HepG2 (cell line): Measurements from ENCODE around the gene NRL. TPM values are rescaled to one million over a fixed set of nuclear protein-coding genes. Genes with fewer than 3 reads are reported as not detected.

Experiments used
- BORCS8-MEF2B ChIP-seq: sonication (generic); formaldehyde crosslinking; IDR thresholded peaks from 2 replicates; pipeline ENCODE4 v1.8.0; 2022; ENCODE audit warnings: mild to moderate bottlenecking, missing genetic modification reagents
- GMEB2 ChIP-seq: IDR thresholded peaks from 2 replicates; pipeline ENCODE4 v1.6.1; 2016; ENCODE audit warnings: missing biosample characterization, missing genetic modification reagents, low read depth
- HMG20A ChIP-seq: IDR thresholded peaks from 2 replicates; pipeline ENCODE4 v1.6.1; 2016; ENCODE audit warnings: borderline replicate concordance
- MEF2D ChIP-seq: sonication (generic); formaldehyde crosslinking; IDR thresholded peaks from 2 replicates; pipeline ENCODE4 v1.5.1; 2020; ENCODE audit warnings: mild to moderate bottlenecking, missing genetic modification reagents
- SMYD3 ChIP-seq: sonication (generic); formaldehyde crosslinking; IDR thresholded peaks from 2 replicates; pipeline ENCODE4 v1.8.1; 2023; ENCODE audit warnings: mild to moderate bottlenecking, missing genetic modification reagents
- TOPORS ChIP-seq: sonication (generic); formaldehyde crosslinking; IDR thresholded peaks from 2 replicates; pipeline ENCODE4 v1.8.0; 2023; ENCODE audit warnings: mild to moderate bottlenecking, missing genetic modification reagents
- TRIM22 ChIP-seq: fragments of 450-650 bp; IDR thresholded peaks from 2 replicates; pipeline ENCODE4 v1.6.1; 2017
- ZMYM4 ChIP-seq: sonication (generic); formaldehyde crosslinking; IDR thresholded peaks from 2 replicates; pipeline ENCODE4 v1.8.1; 2023; ENCODE audit warnings: mild to moderate bottlenecking, missing genetic modification reagents
- ZNF232 ChIP-seq: sonication (generic); formaldehyde crosslinking; IDR thresholded peaks from 2 replicates; pipeline ENCODE4 v1.4.0; 2020; ENCODE audit warnings: missing genetic modification reagents, borderline replicate concordance
- polyA plus RNA-seq, 8 experiments: library from polyadenylated mRNA; depleted of rRNA in 3 of 8; stranded (reverse) in 7 of 8; unstranded in 1 of 8; fragments of >200 nt; fragmentation: Illumina TruSeq in 4 of 8; extraction: Trizol in 4 of 8; gene quantifications; 2 replicates each; pipeline versions ENCODE4 v1.2.1 to v1.2.3, GENCODE V29; 2011 to 2016; ENCODE audit warnings: low read depth in 4 of 8, missing spikeins in 1 of 8, mixed read lengths in 1 of 8; ENCODE audit not compliant: insufficient read depth in 1 of 8
- total RNA-seq, 5 experiments: library from RNA; depleted of rRNA; stranded (reverse); fragments of >200 nt; fragmentation: Illumina TruSeq; extraction: Trizol; gene quantifications; 2 replicates each; pipeline ENCODE4 v1.2.3, GENCODE V29; 2016; ENCODE audit warnings: low read depth in 1 of 5
- TF ChIP-seq, protein P1 (sequence below): sonication (generic); formaldehyde crosslinking; IDR thresholded peaks from 2 replicates; pipeline ENCODE4 v1.4.0; 2020; ENCODE audit warnings: mild to moderate bottlenecking, missing genetic modification reagents
- TF ChIP-seq, protein P2 (sequence below): sonication (generic); formaldehyde crosslinking; IDR thresholded peaks from 2 replicates; pipeline ENCODE4 v1.4.0; 2020; ENCODE audit warnings: missing genetic modification reagents
- TF ChIP-seq, protein P3 (sequence below): sonication (generic); formaldehyde crosslinking; IDR thresholded peaks from 2 replicates; pipeline ENCODE4 v1.5.1; 2020; ENCODE audit warnings: missing genetic modification reagents, mild to moderate bottlenecking, borderline replicate concordance

The NRL gene
- total and polyA plus RNA-seq, 2 of the 13 experiments (the other 11 are each of a cell fraction or from before 2014, with no cell fraction given): 2.5 to 4.7 TPM

DNA sequence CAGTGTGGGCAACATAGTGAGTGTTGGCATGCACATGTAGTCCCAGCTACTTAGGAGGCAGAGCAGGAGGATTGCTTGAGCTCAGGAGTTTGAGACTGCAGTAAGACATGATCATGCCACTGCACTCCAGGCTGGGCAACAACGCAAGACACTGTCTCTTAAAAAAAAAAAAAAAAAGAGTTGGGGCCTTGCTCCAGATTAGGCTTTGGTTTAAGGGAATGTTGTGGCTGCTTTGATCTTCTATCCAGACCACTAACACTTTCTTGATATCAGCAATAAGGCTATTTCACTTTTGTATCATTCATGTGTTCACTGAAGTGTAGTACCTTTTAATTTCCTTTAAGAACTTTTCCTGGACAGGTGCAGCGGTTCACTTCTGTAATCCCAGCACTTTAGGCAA is 12.9 kb upstream of the NRL start (continued):
- no peak for TF ChIP-seq GMEB2 (CRISPR knock-in tag)
- TF ChIP-seq HMG20A (CRISPR knock-in tag): no peak
- 0 out of 2 replicates have a peak, but pooled peaks have one; percentile 32 for TF ChIP-seq BORCS8-MEF2B (CRISPR knock-in tag)
- TF ChIP-seq, protein P1, sequence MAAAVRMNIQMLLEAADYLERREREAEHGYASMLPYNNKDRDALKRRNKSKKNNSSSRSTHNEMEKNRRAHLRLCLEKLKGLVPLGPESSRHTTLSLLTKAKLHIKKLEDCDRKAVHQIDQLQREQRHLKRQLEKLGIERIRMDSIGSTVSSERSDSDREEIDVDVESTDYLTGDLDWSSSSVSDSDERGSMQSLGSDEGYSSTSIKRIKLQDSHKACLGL: no peak
- TF ChIP-seq ZMYM4 (CRISPR knock-in tag): no peak
- TF ChIP-seq SMYD3 (CRISPR knock-in tag): 0 out of 2 replicates have a peak, but pooled peaks have one; percentile 18
- TF ChIP-seq TOPORS (CRISPR knock-in tag): 0 out of 2 replicates have a peak, but pooled peaks have one; percentile 9
- TF ChIP-seq, protein P2, sequence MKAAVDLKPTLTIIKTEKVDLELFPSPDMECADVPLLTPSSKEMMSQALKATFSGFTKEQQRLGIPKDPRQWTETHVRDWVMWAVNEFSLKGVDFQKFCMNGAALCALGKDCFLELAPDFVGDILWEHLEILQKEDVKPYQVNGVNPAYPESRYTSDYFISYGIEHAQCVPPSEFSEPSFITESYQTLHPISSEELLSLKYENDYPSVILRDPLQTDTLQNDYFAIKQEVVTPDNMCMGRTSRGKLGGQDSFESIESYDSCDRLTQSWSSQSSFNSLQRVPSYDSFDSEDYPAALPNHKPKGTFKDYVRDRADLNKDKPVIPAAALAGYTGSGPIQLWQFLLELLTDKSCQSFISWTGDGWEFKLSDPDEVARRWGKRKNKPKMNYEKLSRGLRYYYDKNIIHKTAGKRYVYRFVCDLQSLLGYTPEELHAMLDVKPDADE (CRISPR knock-in tag): no peak
- no peak for TF ChIP-seq TRIM22
- no peak for TF ChIP-seq ZNF232 (CRISPR knock-in tag)
- 0 out of 2 replicates have a peak, but pooled peaks have one; percentile 26 for TF ChIP-seq MEF2D (CRISPR knock-in tag)
- TF ChIP-seq, protein P3, sequence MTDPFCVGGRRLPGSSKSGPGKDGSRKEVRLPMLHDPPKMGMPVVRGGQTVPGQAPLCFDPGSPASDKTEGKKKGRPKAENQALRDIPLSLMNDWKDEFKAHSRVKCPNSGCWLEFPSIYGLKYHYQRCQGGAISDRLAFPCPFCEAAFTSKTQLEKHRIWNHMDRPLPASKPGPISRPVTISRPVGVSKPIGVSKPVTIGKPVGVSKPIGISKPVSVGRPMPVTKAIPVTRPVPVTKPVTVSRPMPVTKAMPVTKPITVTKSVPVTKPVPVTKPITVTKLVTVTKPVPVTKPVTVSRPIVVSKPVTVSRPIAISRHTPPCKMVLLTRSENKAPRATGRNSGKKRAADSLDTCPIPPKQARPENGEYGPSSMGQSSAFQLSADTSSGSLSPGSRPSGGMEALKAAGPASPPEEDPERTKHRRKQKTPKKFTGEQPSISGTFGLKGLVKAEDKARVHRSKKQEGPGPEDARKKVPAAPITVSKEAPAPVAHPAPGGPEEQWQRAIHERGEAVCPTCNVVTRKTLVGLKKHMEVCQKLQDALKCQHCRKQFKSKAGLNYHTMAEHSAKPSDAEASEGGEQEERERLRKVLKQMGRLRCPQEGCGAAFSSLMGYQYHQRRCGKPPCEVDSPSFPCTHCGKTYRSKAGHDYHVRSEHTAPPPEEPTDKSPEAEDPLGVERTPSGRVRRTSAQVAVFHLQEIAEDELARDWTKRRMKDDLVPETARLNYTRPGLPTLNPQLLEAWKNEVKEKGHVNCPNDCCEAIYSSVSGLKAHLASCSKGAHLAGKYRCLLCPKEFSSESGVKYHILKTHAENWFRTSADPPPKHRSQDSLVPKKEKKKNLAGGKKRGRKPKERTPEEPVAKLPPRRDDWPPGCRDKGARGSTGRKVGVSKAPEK (CRISPR knock-in tag): peak; percentile 68; the same call in 1 of the 2 replicates
